ENCODE results near the gene CTSA. TPM values are rescaled to one million over a fixed set of nuclear protein-coding genes. Genes with fewer than 3 reads are reported as not detected.

CTSA gene
- total RNA-seq, 2 experiments from 2014 or later: 34.5 to 40.2 TPM

DNA sequence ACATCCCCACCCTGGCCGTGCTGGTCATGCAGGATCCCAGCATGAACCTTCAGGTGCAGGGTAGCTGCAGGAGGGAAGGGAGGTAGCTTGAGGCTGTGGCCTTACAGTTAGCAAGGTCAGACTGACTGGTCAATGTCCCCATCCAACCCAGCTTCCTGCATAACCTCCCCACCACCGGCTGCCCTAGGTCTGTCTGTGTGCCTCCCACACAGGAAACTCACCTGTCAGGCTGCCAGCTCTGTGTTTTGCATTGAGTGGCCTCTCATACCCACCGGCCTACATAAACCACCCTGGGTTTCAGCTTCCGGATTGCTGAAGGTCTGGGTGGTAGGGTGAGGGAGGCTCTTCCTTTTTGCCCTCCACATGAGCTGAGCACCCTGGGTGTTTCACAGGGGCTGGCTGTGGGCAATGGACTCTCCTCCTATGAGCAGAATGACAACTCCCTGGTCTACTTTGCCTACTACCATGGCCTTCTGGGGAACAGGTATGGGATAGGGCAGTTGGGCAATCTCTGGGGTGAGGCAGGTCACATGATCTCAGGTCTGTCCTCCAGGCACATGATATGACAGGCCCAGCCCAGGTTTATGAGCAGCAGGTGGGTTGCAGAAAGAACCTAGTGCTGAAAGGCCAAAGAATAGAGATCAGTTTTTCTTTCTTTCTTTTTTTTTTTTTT lies 1.8 kb downstream of the CTSA start:
- ATAC-seq (peak; percentile 32), DNase-seq (peak; percentile 54)
- Mint-ChIP-seq H3K27ac (peak overlapping the region; percentile 61), H3K36me3 (ENCODE audit: low read depth) (peaks cover 16% of the 10 kb centered on the region), H3K4me1 (ENCODE audit: low read depth) (peaks cover 29% of the 10 kb centered on the region), H3K4me3 (peak overlapping the region; percentile 88), H3K9me3 (no peaks in the 10 kb centered on the region), H3K27me3 (no peaks in the 10 kb centered on the region)
- CTCF ChIA-PET: interaction anchor here (1.0 to 1.6 kb wide), 6 partner anchors 8 to 94 kb away, joined by 3 to 9 read pairs (median 3); no protein-coding TSS in a partner anchor
- TF ChIP-seq, protein P1, sequence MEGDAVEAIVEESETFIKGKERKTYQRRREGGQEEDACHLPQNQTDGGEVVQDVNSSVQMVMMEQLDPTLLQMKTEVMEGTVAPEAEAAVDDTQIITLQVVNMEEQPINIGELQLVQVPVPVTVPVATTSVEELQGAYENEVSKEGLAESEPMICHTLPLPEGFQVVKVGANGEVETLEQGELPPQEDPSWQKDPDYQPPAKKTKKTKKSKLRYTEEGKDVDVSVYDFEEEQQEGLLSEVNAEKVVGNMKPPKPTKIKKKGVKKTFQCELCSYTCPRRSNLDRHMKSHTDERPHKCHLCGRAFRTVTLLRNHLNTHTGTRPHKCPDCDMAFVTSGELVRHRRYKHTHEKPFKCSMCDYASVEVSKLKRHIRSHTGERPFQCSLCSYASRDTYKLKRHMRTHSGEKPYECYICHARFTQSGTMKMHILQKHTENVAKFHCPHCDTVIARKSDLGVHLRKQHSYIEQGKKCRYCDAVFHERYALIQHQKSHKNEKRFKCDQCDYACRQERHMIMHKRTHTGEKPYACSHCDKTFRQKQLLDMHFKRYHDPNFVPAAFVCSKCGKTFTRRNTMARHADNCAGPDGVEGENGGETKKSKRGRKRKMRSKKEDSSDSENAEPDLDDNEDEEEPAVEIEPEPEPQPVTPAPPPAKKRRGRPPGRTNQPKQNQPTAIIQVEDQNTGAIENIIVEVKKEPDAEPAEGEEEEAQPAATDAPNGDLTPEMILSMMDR (IDR thresholded peaks at IDR 0.05): no peak
- POLR2A ChIA-PET: interaction anchor here (0.8 to 7.8 kb wide), 9 partner anchors 9 to 80 kb away, joined by 3 to 59 read pairs (median 5); partner anchors contain the start of genes PCIF1, UBE2C, ZNF335 and ZSWIM1
- intact Hi-C loops (cut with micrococcal nuclease): no loop called here

DNA sequence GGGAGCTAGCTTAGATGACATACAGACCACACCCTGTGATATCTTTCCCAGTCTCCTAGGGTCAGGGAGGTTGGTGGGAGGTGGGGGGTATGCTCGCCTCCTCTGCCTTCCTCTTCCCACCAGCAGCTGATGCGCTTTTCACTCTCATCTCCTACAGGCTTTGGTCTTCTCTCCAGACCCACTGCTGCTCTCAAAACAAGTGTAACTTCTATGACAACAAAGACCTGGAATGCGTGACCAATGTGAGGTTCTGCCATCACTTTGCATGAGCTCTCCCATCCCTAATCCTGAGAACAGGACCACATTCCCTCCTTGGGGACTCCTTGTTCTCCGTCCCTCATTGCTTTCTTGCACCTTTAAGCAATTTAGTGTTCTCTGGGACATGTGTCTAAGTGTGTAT lies 2.7 kb downstream of the CTSA start:
- no peak overlapping the region for H3K27ac Mint-ChIP-seq
- H3K4me3 Mint-ChIP-seq: no peak overlapping the region
- intact Hi-C loops (cut with micrococcal nuclease): no loop called here
- no peaks in the 10 kb centered on the region for H3K9me3 Mint-ChIP-seq
- peaks cover 29% of the 10 kb centered on the region for H3K4me1 Mint-ChIP-seq (ENCODE audit: low read depth)
- ATAC-seq (no peak), DNase-seq (no peak)
- ChIA-PET CTCF (interaction anchor here (1.6 kb wide), 1 partner anchor 76 kb away, joined by 7 read pairs; no protein-coding TSS in a partner anchor), POLR2A (interaction anchor here (0.7 to 7.8 kb wide), 4 partner anchors 9 to 77 kb away, joined by 3 to 59 read pairs (median 18); partner anchors contain the start of genes PCIF1, ZNF335 and ZSWIM1)
- TF ChIP-seq, protein P1 (IDR thresholded peaks at IDR 0.05): no peak
- peaks cover 11% of the 10 kb centered on the region for H3K36me3 Mint-ChIP-seq (ENCODE audit: low read depth)
- no peaks in the 10 kb centered on the region for H3K27me3 Mint-ChIP-seq

DNA sequence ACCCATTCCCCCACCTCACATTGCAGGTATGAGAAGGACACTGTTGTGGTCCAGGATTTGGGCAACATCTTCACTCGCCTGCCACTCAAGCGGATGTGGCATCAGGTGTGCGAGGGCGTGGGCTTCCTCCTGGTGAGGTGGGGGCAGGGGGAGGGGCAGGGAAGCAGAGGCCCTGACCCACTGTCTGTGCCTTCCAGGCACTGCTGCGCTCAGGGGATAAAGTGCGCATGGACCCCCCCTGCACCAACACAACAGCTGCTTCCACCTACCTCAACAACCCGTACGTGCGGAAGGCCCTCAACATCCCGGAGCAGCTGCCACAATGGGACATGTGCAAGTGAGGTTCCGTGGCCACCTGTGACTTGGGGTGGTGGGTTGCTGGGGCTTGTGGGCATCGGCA lies 3.7 kb downstream of the CTSA start:
- TF ChIP-seq, protein P1 (IDR thresholded peaks at IDR 0.05): no peak
- CTCF ChIA-PET: no interaction called here
- DNase-seq: no peak
- no peaks in the 10 kb centered on the region for H3K27me3 Mint-ChIP-seq
- H3K4me1 Mint-ChIP-seq (ENCODE audit: low read depth): peaks cover 25% of the 10 kb centered on the region
- H3K4me3 Mint-ChIP-seq: no peak overlapping the region
- H3K36me3 Mint-ChIP-seq (ENCODE audit: low read depth): peaks cover 10% of the 10 kb centered on the region
- H3K9me3 Mint-ChIP-seq: no peaks in the 10 kb centered on the region
- intact Hi-C loops (cut with micrococcal nuclease): no loop called here
- no peak overlapping the region for H3K27ac Mint-ChIP-seq
- POLR2A ChIA-PET: interaction anchor here (0.7 to 7.8 kb wide), 2 partner anchors 10 to 41 kb away, joined by 3 to 59 read pairs; partner anchors contain the start of gene PCIF1
- ATAC-seq: no peak

DNA sequence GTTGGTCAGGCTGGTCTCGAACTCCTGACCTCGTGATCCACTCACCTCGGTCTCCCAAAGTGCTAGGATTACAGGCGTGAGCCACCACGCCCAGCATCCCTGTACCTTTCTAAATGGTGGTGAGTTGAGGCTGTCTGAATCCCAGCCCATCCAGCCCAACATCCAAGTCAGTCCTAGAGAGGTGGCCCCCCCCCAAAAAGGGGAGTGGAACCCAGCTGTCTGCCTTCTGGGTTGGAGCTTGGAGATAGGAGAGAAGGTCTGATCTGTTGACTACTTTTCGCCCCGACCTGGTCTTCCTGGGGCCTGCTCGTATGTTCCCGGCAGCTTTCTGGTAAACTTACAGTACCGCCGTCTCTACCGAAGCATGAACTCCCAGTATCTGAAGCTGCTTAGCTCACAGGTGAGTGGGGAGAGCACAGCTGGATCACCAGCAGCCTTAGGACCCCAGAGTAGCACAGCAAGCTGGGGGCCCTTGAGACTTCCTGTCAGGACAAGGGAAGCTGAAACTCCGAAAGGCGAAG lies 5.6 kb downstream of the CTSA start:
- Mint-ChIP-seq H3K4me1 (ENCODE audit: low read depth) (peaks cover 20% of the 10 kb centered on the region), H3K4me3 (no peak overlapping the region), H3K36me3 (ENCODE audit: low read depth) (peaks cover 10% of the 10 kb centered on the region), H3K9me3 (no peaks in the 10 kb centered on the region), H3K27me3 (no peaks in the 10 kb centered on the region), H3K27ac (no peak overlapping the region)
- TF ChIP-seq, protein P1 (IDR thresholded peaks at IDR 0.05): no peak
- ChIA-PET CTCF (no interaction called here), POLR2A (interaction anchor here (0.6 to 1.2 kb wide), 4 partner anchors 8 to 88 kb away, joined by 3 to 4 read pairs (median 4); no protein-coding TSS in a partner anchor)
- no peak for ATAC-seq
- DNase-seq: no peak
- intact Hi-C loops (cut with micrococcal nuclease): no loop called here

DNA sequence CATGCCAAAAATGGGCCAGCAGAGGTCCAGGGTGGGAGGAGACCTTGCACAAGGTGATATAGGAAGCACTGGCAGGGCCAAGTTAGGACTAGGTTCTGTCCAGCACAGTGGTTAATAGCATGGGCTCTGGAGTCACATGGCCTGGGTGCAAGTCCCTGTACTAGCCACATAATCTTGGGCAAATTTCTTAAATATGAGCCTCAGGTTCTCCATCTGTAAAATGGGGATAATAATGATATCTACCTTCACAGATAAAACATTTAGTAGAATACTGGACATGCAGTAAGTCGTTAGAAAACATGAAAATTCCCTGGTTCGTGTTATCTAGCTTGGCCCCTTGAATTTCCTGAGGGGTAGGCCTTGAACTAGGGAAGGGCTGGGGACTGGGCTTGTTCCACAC lies 6.2 kb downstream of the CTSA start:
- Mint-ChIP-seq H3K27me3 (no peaks in the 10 kb centered on the region), H3K4me3 (no peak overlapping the region), H3K4me1 (ENCODE audit: low read depth) (peaks cover 16% of the 10 kb centered on the region), H3K9me3 (no peaks in the 10 kb centered on the region), H3K27ac (no peak overlapping the region), H3K36me3 (ENCODE audit: low read depth) (peaks cover 10% of the 10 kb centered on the region)
- ChIA-PET POLR2A (interaction anchor here (0.6 to 1.2 kb wide), 4 partner anchors 8 to 88 kb away, joined by 3 to 4 read pairs (median 4); no protein-coding TSS in a partner anchor), CTCF (no interaction called here)
- intact Hi-C loops (cut with micrococcal nuclease): no loop called here
- TF ChIP-seq, protein P1 (IDR thresholded peaks at IDR 0.05): no peak
- DNase-seq (no peak), ATAC-seq (no peak)

Measured in activated CD8-positive, alpha-beta T cell treated with anti-CD3 and anti-CD28 coated beads for 36 hours (primary cell).